ENCODE results near the gene NELL1. TPM values are rescaled to one million over a fixed set of nuclear protein-coding genes. Genes with fewer than 3 reads are reported as not detected.

Gene NELL1
- total RNA-seq, 1 experiment from 2014 or later = 0.22 TPM

DNA sequence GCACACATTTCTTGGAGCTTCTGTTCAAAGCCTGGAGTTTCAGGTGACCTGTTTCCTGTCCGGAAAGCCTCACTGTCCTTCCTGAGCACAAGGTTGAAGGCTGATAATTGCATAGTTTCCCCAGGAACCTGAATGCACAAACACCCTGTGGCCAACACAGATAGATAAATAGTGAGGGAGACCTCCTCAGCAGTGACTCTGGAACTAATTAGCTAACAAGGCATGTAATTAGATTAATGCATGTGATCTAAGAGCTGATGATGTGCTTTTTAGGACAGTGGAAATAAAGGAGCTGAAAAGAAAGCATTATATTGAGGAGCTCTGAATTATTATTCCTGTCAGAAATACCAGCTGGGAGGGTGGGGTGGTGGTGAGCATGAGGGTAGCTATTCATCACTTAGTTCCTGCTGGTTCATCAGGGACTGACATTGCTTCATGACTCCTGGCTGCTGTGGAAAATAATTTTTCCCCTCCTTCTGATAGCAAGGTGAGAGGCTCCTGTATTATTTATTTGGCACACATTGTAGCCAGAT is 101.1 kb downstream of the NELL1 start:
- no peak overlapping the region for H3K9ac ChIP-seq (ENCODE audit: extremely low read depth, insufficient read length, low read length)
- Mint-ChIP-seq H3K4me3 (no peak overlapping the region), H3K4me1 (peaks cover 2 to 3% of the 10 kb centered on the region in 2 experiments), H3K27me3 (ENCODE audit: low read depth) (no peaks in the 10 kb centered on the region; the same call in 1 of the 2 replicates), H3K9me3 (no peaks in the 10 kb centered on the region), H3K36me3 (ENCODE audit: insufficient read depth in 1 of 3, low read depth in 3 of 3) (no peaks in the 10 kb centered on the region), H3K27ac (no peak overlapping the region)
- no peak overlapping the region for H2BK5ac ChIP-seq (ENCODE audit: insufficient read length, low read length)
- no peak overlapping the region for H4K91ac ChIP-seq (ENCODE audit: insufficient read length, low read depth, low read length)
- no peak overlapping the region for H4K8ac ChIP-seq (replicated peaks; ENCODE audit: insufficient read length, low read depth, low read length)
- H3K79me2 ChIP-seq (ENCODE audit: insufficient read depth, low read length) = no peaks in the 10 kb centered on the region
- WGBS (ENCODE audit: extremely low coverage, insufficient read length, low lambda C conversion rate) = no CpG with 5 or more reads among the region's 1 CpG
- no peak for TF ChIP-seq CTCF (conservative IDR thresholded peaks at IDR 0.05)
- no peaks in the 10 kb centered on the region for H3K4me1 ChIP-seq (ENCODE audit: insufficient read depth, low read length)
- H3K14ac ChIP-seq (ENCODE audit: insufficient read depth, low read length) = no peak overlapping the region
- DNase-seq = no peak
- H3K27ac ChIP-seq (ENCODE audit: insufficient read length, low read depth, low read length) = no peak overlapping the region
- no peaks in the 10 kb centered on the region for H4K20me1 ChIP-seq (ENCODE audit: control insufficient read depth, insufficient read depth, insufficient read length)
- H2BK20ac ChIP-seq (ENCODE audit: low read depth, low read length, poor library complexity, severe bottlenecking) = no peak overlapping the region
- no peaks in the 10 kb centered on the region for H3K79me1 ChIP-seq (ENCODE audit: insufficient read depth, low read depth, low read length, poor library complexity, severe bottlenecking)
- no peaks in the 10 kb centered on the region for H3K27me3 ChIP-seq (ENCODE audit: insufficient read depth, low read length)
- H2AFZ ChIP-seq (ENCODE audit: low read length) = no peak overlapping the region
- no peaks in the 10 kb centered on the region for H3K9me3 ChIP-seq (ENCODE audit: control insufficient read depth, low read depth, low read length)
- no peak overlapping the region for H3T11ph ChIP-seq (ENCODE audit: low read length)
- no peak overlapping the region for H3K4ac ChIP-seq (ENCODE audit: low read depth, low read length)
- H4K5ac ChIP-seq (ENCODE audit: insufficient read length, low read depth, low read length) = no peak overlapping the region
- H3K23me2 ChIP-seq (ENCODE audit: insufficient read length, low read depth, low read length, poor library complexity, severe bottlenecking) = no peaks in the 10 kb centered on the region
- no peak overlapping the region for H2BK15ac ChIP-seq (ENCODE audit: low read depth, low read length)
- no peak overlapping the region for H3K18ac ChIP-seq (ENCODE audit: insufficient read length, low read depth, low read length)
- H3K56ac ChIP-seq (ENCODE audit: insufficient read length, low read depth, low read length) = no peak overlapping the region
- H3K23ac ChIP-seq (ENCODE audit: insufficient read length, low read depth, low read length) = no peak overlapping the region
- no peak overlapping the region for H3K4me2 ChIP-seq (ENCODE audit: insufficient read depth, insufficient read length, low read length)
- H2AK5ac ChIP-seq (ENCODE audit: insufficient read length, low read length) = no peak overlapping the region
- H2BK120ac ChIP-seq (ENCODE audit: low read depth, low read length, poor library complexity, severe bottlenecking) = no peak overlapping the region
- H2BK12ac ChIP-seq (ENCODE audit: insufficient read length, low read depth, low read length) = no peak overlapping the region

Measured in H9 (cell line).